Right lobe of liver (tissue), 4 donors: ENCODE measurements around the gene COL25A1.

ENCODE experiments used
- POLR2A ChIP-seq: fragments of 450-650 bp; IDR thresholded peaks from one replicate; pipeline ENCODE4 v1.6.1; 2017; ENCODE audit warnings: antibody characterized with exemption, mild to moderate bottlenecking
- TF ChIP-seq, protein P1 (sequence below), 4 donors: fragments of 200-600 bp in 3 of 4; fragments of 450-650 bp in 1 of 4; IDR thresholded peaks; one replicate each; pipeline versions ENCODE4 v1.5.1 to v1.8.0; 2016 to 2022; ENCODE audit warnings: antibody characterized with exemption in 4 of 4, mild to moderate bottlenecking in 2 of 4
- donor health status: DM: no; HTN: no; CAD: no.
- donor health status: DM: no; HTN: no; CAD: no.
- donor health status: DM: no; HTN: yes; CAD: no.

DNA sequence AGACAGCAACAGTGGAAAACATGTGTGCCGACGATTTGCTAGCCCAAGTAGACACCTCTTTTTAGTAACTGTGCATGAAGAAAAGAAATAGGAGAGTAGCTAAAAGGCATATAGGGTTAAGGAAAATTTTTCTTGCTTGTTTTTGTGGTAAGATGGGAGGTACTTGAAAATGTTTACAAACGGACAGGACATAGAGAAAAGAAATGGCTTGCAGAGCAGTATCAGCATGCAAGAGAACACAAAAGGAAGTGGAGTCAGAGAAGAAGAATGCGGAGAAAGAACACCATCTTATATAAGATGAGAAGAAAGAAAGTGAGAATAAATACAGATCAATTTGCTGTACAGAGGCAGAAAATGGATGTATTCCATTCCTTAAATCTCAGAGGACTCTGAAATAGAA is 275.9 kb downstream of the COL25A1 start:
- TF ChIP-seq, protein P1, sequence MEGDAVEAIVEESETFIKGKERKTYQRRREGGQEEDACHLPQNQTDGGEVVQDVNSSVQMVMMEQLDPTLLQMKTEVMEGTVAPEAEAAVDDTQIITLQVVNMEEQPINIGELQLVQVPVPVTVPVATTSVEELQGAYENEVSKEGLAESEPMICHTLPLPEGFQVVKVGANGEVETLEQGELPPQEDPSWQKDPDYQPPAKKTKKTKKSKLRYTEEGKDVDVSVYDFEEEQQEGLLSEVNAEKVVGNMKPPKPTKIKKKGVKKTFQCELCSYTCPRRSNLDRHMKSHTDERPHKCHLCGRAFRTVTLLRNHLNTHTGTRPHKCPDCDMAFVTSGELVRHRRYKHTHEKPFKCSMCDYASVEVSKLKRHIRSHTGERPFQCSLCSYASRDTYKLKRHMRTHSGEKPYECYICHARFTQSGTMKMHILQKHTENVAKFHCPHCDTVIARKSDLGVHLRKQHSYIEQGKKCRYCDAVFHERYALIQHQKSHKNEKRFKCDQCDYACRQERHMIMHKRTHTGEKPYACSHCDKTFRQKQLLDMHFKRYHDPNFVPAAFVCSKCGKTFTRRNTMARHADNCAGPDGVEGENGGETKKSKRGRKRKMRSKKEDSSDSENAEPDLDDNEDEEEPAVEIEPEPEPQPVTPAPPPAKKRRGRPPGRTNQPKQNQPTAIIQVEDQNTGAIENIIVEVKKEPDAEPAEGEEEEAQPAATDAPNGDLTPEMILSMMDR (IDR thresholded peaks at IDR 0.05) = no peak
- TF ChIP-seq POLR2A = no peak
